Measurements from ENCODE around the gene C10orf105. TPM values are rescaled to one million over a fixed set of nuclear protein-coding genes. Genes with fewer than 3 reads are reported as not detected.

C10orf105 gene
- polyA plus RNA-seq, 1 donor (not counting 4 experiments of a cell fraction or from before 2014, with no cell fraction given) = not detected

- no peak overlapping the region for H3K27ac ChIP-seq (ENCODE audit: control insufficient read depth, insufficient read depth, low read length)
- H3K9me3 ChIP-seq (ENCODE audit: control insufficient read depth, low read depth, low read length) = no peaks in the 10 kb centered on the region
- H3K4me1 ChIP-seq (ENCODE audit: control insufficient read depth, extremely low read depth, insufficient read depth, low read length) = peaks cover 28% of the 10 kb centered on the region
- H2AFZ ChIP-seq (ENCODE audit: control insufficient read depth, low read length) = peak overlapping the region; percentile 66
- no peak overlapping the region for H3K9ac ChIP-seq (ENCODE audit: control insufficient read depth, extremely low read depth, insufficient read depth, low read length)
- H3K27me3 ChIP-seq (ENCODE audit: control insufficient read depth, extremely low read depth, insufficient read depth, low read length) = no peaks in the 10 kb centered on the region
- TF ChIP-seq EZH2 (IDR thresholded peaks at IDR 0.05; ENCODE audit: low read length) = no peak
- no peak for TF ChIP-seq CTCF (optimal IDR thresholded peaks at IDR 0.05 in 1 of 3, IDR thresholded peaks at IDR 0.05 in 1 of 3, conservative IDR thresholded peaks at IDR 0.05 in 1 of 3; ENCODE audit: extremely low read depth in 1 of 3, insufficient read depth in 2 of 3, low read length in 3 of 3)
- dilution Hi-C loops (cut with MboI; ENCODE audit: extremely low pct_ligation_motif_present, low sequenced_read_pairs) = no loop called here
- no peaks in the 10 kb centered on the region for H4K20me1 ChIP-seq (ENCODE audit: control insufficient read depth, extremely low read depth, insufficient read depth, low read length)
- H3K4me3 ChIP-seq (ENCODE audit: control insufficient read depth in 2 of 3, extremely low read depth in 1 of 3, insufficient read depth in 2 of 3, low read depth in 1 of 3, low read length in 3 of 3) = no peak overlapping the region
- H3K9me1 ChIP-seq (ENCODE audit: control insufficient read depth, extremely low read depth, insufficient read depth, low read length) = no peaks in the 10 kb centered on the region
- no peaks in the 10 kb centered on the region for H3K79me2 ChIP-seq (ENCODE audit: control insufficient read depth, insufficient read depth, low read length)
- H3K36me3 ChIP-seq (ENCODE audit: control insufficient read depth in 2 of 2, extremely low read depth in 1 of 2, insufficient read depth in 2 of 2, low read length in 2 of 2) = peaks cover 0 to 1% of the 10 kb centered on the region in 2 experiments
- peak overlapping the region; percentile 50 for H3K4me2 ChIP-seq (ENCODE audit: control insufficient read depth, extremely low read depth, insufficient read depth, low read depth, low read length)
- FAIRE-seq (no peak), DNase-seq (ENCODE audit: low read depth, low spot score) (no peak)
Observed at GRCh38 chr10:71747039-71747531, 27.5 kb upstream of the C10orf105 start.

- Histone ChIP-seq H3K27ac (ENCODE audit: control insufficient read depth, insufficient read depth, low read length) (no peak overlapping the region), H3K79me2 (ENCODE audit: control insufficient read depth, insufficient read depth, low read length) (no peaks in the 10 kb centered on the region), H3K4me3 (ENCODE audit: control insufficient read depth in 2 of 3, extremely low read depth in 1 of 3, insufficient read depth in 2 of 3, low read depth in 1 of 3, low read length in 3 of 3) (no peak overlapping the region), H3K4me2 (ENCODE audit: control insufficient read depth, extremely low read depth, insufficient read depth, low read depth, low read length) (no peak overlapping the region), H3K27me3 (ENCODE audit: control insufficient read depth, extremely low read depth, insufficient read depth, low read length) (no peaks in the 10 kb centered on the region), H3K4me1 (ENCODE audit: control insufficient read depth, extremely low read depth, insufficient read depth, low read length) (peaks cover 30% of the 10 kb centered on the region), H2AFZ (ENCODE audit: control insufficient read depth, low read length) (no peak overlapping the region), H3K9me3 (ENCODE audit: control insufficient read depth, low read depth, low read length) (no peaks in the 10 kb centered on the region), H4K20me1 (ENCODE audit: control insufficient read depth, extremely low read depth, insufficient read depth, low read length) (no peaks in the 10 kb centered on the region), H3K9me1 (ENCODE audit: control insufficient read depth, extremely low read depth, insufficient read depth, low read length) (no peaks in the 10 kb centered on the region), H3K36me3 (ENCODE audit: control insufficient read depth in 2 of 2, extremely low read depth in 1 of 2, insufficient read depth in 2 of 2, low read length in 2 of 2) (peaks cover 0 to 1% of the 10 kb centered on the region in 2 experiments), H3K9ac (ENCODE audit: control insufficient read depth, extremely low read depth, insufficient read depth, low read length) (no peak overlapping the region)
- dilution Hi-C loops (cut with MboI; ENCODE audit: extremely low pct_ligation_motif_present, low sequenced_read_pairs) = no loop called here
- DNase-seq (ENCODE audit: low read depth, low spot score) (no peak), FAIRE-seq (no peak)
- TF ChIP-seq EZH2 (IDR thresholded peaks at IDR 0.05; ENCODE audit: low read length) = no peak
- TF ChIP-seq CTCF (optimal IDR thresholded peaks at IDR 0.05 in 1 of 3, IDR thresholded peaks at IDR 0.05 in 1 of 3, conservative IDR thresholded peaks at IDR 0.05 in 1 of 3; ENCODE audit: extremely low read depth in 1 of 3, insufficient read depth in 2 of 3, low read length in 3 of 3) = no peak
Observed at GRCh38 chr10:71746344-71747037, 26.9 kb upstream of the C10orf105 start.

Measured in keratinocyte (primary cell).